Kidney (tissue), 14 donors: Measurements from ENCODE around the gene GPC1. TPM values are rescaled to one million over a fixed set of nuclear protein-coding genes. Genes with fewer than 3 reads are reported as not detected.

ENCODE experiments used
- DNase-seq, 5 donors: peaks; one replicate each; pipeline ENCODE4 v3.0.0-alpha.2; 2013 to 2020
- FAIRE-seq: peaks from 2 replicates; lab custom pipeline; 2012; peaks lifted over from hg19 to GRCh38; lab: Jason Lieb, UNC
- H3K27ac ChIP-seq, 2 donors: one replicate each; pipeline ENCODE4 v1.7.0; 2013; ENCODE audit warnings: low read depth in 2 of 2, low read length in 2 of 2, inconsistent platforms in 1 of 2
- H3K27me3 ChIP-seq: one replicate; pipeline ENCODE4 v1.7.1; 2013; ENCODE audit warnings: low read length, inconsistent platforms; ENCODE audit not compliant: control insufficient read depth, insufficient read depth
- H3K36me3 ChIP-seq, 3 donors: one replicate each; pipeline versions ENCODE4 v1.7.0 to v1.7.1; 2013; ENCODE audit warnings: low read length in 3 of 3, control low read depth in 1 of 3, inconsistent platforms in 1 of 3; ENCODE audit not compliant: insufficient read depth in 3 of 3, control insufficient read depth in 2 of 3
- H3K4me1 ChIP-seq, 3 donors: one replicate each; pipeline versions ENCODE4 v1.7.0 to v1.7.1; 2013; ENCODE audit warnings: low read length in 3 of 3, inconsistent platforms in 1 of 3, low read depth in 1 of 3; ENCODE audit not compliant: control insufficient read depth in 2 of 3, insufficient read depth in 2 of 3
- H3K4me3 ChIP-seq, 3 donors: one replicate each; pipeline versions ENCODE4 v1.7.0 to v1.8.1; 2013; ENCODE audit warnings: low read length in 3 of 3, control low read depth in 1 of 3, inconsistent platforms in 1 of 3
- H3K9ac ChIP-seq, 3 donors: one replicate each; pipeline versions ENCODE4 v1.7.0 to v1.7.1; 2013; ENCODE audit warnings: low read length in 3 of 3, control low read depth in 1 of 3, inconsistent platforms in 1 of 3
- H3K9me3 ChIP-seq, 3 donors: one replicate each; pipeline versions ENCODE4 v1.7.0 to v1.7.1; 2013; ENCODE audit warnings: low read length in 3 of 3, control low read depth in 1 of 3, inconsistent platforms in 1 of 3; ENCODE audit not compliant: control insufficient read depth in 2 of 3, insufficient read depth in 1 of 3
- intact Hi-C: fragments of 100-400 bp; cut with DNase I; formaldehyde crosslinking; loops from one replicate; pipeline ENCODE4 v1.11.1; 2022
- polyA plus RNA-seq: library from polyadenylated mRNA; stranded (reverse); fragments of 350-450 nt; fragmentation: Illumina TruSeq; extraction: RNeasy Lipid Tissue Mini Kit (QIAGEN cat#74804); gene quantifications from one replicate; pipeline ENCODE4 v1.2.3, GENCODE V29; 2014; ENCODE audit warnings: low read depth, low replicate concordance; ENCODE audit not compliant: insufficient read depth
- total RNA-seq: library from RNA; stranded (reverse); fragmentation: NEBNext Ultra II Directional; extraction: Animal tissue kit (Norgen Biotek cat#: 25700); gene quantifications from one replicate; pipeline ENCODE4 v1.2.1, GENCODE V29; 2021
- TF ChIP-seq, protein P1 (sequence below): IDR thresholded peaks from 3 replicates; pipeline ENCODE4 v1.5.1; 2012; ENCODE audit warnings: mild to moderate bottlenecking, moderate library complexity, borderline replicate concordance; ENCODE audit not compliant: insufficient read depth; ENCODE audit errors: extremely low read depth
- donor health status: control.
- donor health status: control.
- donor health status: control.
- donor health status: control.
- donor health status: control.
- donor health status: DM: yes; HTN: yes; CAD: no.
- donor health status: Normal renal cell carcinoma (clear cell type).

GPC1 gene
- total and polyA plus RNA-seq, 2 donors from 2014 or later, result 18.4 to 124 TPM

DNA sequence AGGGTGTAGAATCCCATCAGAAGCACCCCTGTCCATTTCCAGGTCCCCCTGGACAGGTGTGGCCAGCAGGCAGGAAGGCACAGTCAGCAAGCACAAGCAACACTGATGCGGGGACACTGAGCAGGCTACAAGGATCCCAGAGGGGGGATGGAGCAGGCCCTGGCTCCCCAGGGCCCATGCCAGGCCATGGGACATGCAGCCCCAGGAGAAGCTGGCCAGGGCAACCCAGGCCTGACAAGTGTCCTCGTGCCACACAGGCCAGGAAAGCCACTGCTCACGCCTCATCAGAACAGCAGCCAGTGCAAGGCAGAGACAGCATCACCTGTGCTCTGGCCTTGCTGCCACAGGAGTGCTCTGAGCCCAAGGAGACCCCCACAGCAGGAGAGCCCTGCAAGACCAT is 14.1 kb upstream of the GPC1 start:
- no peak overlapping the region for H3K27ac ChIP-seq
- no peak overlapping the region for H3K9ac ChIP-seq
- H3K36me3 ChIP-seq, result no peaks in the 10 kb centered on the region
- TF ChIP-seq, protein P1, sequence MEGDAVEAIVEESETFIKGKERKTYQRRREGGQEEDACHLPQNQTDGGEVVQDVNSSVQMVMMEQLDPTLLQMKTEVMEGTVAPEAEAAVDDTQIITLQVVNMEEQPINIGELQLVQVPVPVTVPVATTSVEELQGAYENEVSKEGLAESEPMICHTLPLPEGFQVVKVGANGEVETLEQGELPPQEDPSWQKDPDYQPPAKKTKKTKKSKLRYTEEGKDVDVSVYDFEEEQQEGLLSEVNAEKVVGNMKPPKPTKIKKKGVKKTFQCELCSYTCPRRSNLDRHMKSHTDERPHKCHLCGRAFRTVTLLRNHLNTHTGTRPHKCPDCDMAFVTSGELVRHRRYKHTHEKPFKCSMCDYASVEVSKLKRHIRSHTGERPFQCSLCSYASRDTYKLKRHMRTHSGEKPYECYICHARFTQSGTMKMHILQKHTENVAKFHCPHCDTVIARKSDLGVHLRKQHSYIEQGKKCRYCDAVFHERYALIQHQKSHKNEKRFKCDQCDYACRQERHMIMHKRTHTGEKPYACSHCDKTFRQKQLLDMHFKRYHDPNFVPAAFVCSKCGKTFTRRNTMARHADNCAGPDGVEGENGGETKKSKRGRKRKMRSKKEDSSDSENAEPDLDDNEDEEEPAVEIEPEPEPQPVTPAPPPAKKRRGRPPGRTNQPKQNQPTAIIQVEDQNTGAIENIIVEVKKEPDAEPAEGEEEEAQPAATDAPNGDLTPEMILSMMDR, result no peak
- peaks cover 0 to 12% (median 2%) of the 10 kb centered on the region in 3 donors for H3K9me3 ChIP-seq
- no peaks in the 10 kb centered on the region for H3K4me1 ChIP-seq
- intact Hi-C loops, result no loop called here
- FAIRE-seq (no peak), DNase-seq (peak in 2 of 5 donors; percentile 7 to 30)
- H3K4me3 ChIP-seq, result no peak overlapping the region
- no peaks in the 10 kb centered on the region for H3K27me3 ChIP-seq

DNA sequence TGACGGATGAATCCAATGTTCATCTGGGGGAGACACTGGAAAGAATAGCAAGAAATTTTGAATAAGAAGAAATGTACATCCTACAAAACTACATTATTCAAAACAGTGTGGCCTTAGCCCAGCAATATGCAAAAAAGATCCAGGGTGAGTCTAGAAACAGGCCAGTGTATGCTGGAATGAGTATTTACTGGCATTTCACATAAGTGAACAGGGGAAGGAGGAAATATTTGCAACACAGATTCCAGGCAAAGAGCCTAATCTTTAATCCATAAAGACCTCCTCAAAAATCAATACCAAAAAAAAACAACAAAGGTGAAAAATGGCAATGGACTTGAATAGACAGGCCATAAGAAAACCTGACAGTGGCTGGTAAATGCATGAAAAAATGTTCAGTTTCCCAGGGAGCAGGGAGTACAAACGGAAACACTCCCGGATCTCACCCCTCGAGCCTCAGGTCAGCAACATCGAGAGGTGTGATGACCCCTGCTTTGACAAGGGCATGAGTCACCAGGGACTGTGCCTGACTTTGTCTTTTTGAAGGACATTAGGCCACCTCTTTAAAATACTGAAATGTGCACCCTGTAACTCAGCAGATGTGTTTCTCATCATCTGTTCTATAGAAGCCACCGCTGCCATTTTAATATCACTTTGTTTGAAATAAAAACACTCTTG is 12.7 kb upstream of the GPC1 start:
- Histone ChIP-seq H3K27ac (no peak overlapping the region), H3K9ac (no peak overlapping the region), H3K4me1 (no peaks in the 10 kb centered on the region), H3K27me3 (no peaks in the 10 kb centered on the region), H3K4me3 (no peak overlapping the region), H3K36me3 (no peaks in the 10 kb centered on the region), H3K9me3 (peaks cover 0 to 12% (median 2%) of the 10 kb centered on the region in 3 donors)
- TF ChIP-seq, protein P1, result no peak
- DNase-seq (peak in 1 of 5 donors; percentile 11), FAIRE-seq (no peak)
- intact Hi-C loops, result no loop called here

DNA sequence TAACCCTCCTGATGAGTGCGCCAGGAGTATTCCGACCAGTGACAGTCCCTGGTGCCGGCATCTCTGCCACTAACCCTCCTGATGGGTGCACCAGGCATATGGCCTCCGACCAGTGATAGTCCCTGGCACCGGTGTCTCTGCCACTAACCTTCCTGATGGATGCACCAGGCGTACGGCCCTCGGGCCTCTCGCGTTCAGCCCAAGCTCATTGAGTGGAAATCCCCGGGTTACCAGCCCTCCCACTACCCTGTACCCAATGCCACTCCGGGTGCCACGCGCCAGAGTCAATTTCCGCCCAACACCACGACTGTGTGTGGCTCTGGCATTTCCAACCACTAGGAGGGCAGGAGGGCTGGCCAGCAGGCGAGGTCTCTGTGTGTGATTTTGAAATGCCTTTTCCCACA is 11.7 kb upstream of the GPC1 start:
- FAIRE-seq (no peak), DNase-seq (peak in 2 of 5 donors; percentile 18 to 47)
- Histone ChIP-seq H3K9ac (no peak overlapping the region), H3K27me3 (no peaks in the 10 kb centered on the region), H3K4me3 (no peak overlapping the region), H3K4me1 (no peaks in the 10 kb centered on the region), H3K9me3 (peaks cover 0 to 8% (median 2%) of the 10 kb centered on the region in 3 donors), H3K27ac (no peak overlapping the region), H3K36me3 (no peaks in the 10 kb centered on the region)
- intact Hi-C loops, result no loop called here
- TF ChIP-seq, protein P1, result no peak
